HCT116 (cell line): ENCODE data around the gene STBD1. TPM values are rescaled to one million over a fixed set of nuclear protein-coding genes. Genes with fewer than 3 reads are reported as not detected.

Source experiments
- ATAC-seq: fragments of 200-7000 bp; cut with Tn5 transposase; 2 replicates; pipeline ENCODE4 v1.9.1; 2020; ENCODE audit warnings: mild to moderate bottlenecking, moderate library complexity
- BruUV-seq: library from RNA; stranded (reverse); fragments of 400-500 nt; replicated peaks from 2 replicates; lab custom pipeline; 2021; lab: Mats Ljungman, UMichigan
- CTCF ChIA-PET: fragments of 300-600 bp; sonication (Branson Sonifier 250); formaldehyde crosslinking; loops from one replicate; lab custom pipeline; 2021; ENCODE audit warnings: antibody characterized with exemption; lab: Charles Lee
- POLR2A ChIA-PET: fragments of 300-600, 350-600 bp; sonication (Branson Sonifier 250); formaldehyde crosslinking; loops from one replicate; lab custom pipeline; 2021; ENCODE audit warnings: antibody characterized with exemption; lab: Charles Lee
- RAD21 ChIA-PET, 2 experiments: fragments of 300-600 bp; sonication (Branson Sonifier 250); formaldehyde crosslinking; loops; one replicate each; lab custom pipeline; 2023; ENCODE audit warnings: low total read pairs in 2 of 2; ENCODE audit not compliant: uncharacterized antibody in 2 of 2, unreplicated experiment in 2 of 2, low non-redundant PET in 1 of 2; lab: Charles Lee
- DNase-seq: peaks from one replicate; pipeline ENCODE4 v3.0.0-alpha.2; 2010; ENCODE audit warnings: low read depth, low spot score
- H2AFZ ChIP-seq: fragments of 200-600 bp; shearing (Covaris generic), sonication (generic); 2 replicates; pipeline ENCODE4 v1.6.1; 2017; ENCODE audit warnings: low read depth, mixed run types, mixed read lengths, antibody characterized with exemption, low read length; ENCODE audit not compliant: poor library complexity, severe bottlenecking
- H3K27ac ChIP-seq: 2 replicates; pipeline ENCODE4 v1.5.1; 2012; ENCODE audit warnings: low read depth, low read length
- H3K27me3 ChIP-seq: fragments of 200-600 bp; sonication (generic); 2 replicates; pipeline ENCODE4 v1.6.1; 2016; ENCODE audit warnings: mixed run types, low read length, mixed read lengths; ENCODE audit not compliant: insufficient read depth
- H3K36me3 ChIP-seq, 2 experiments: fragments of 200-500 bp in 1 of 2; fragments of 200-600 bp in 1 of 2; sonication (Bioruptor generic) in 1 of 2; sonication (generic) in 1 of 2; 2 replicates each; pipeline versions ENCODE4 v1.5.1 to v1.6.1; 2014 to 2016; ENCODE audit warnings: low read length in 2 of 2, inconsistent platforms in 1 of 2, mixed read lengths in 1 of 2, mixed run types in 1 of 2; ENCODE audit not compliant: insufficient read depth in 2 of 2, control insufficient read depth in 1 of 2
- H3K4me1 ChIP-seq, 2 experiments: fragments of 200-600 bp in 1 of 2; sonication (generic) in 1 of 2; 2 replicates each; pipeline versions ENCODE4 v1.5.1 to v1.6.1; 2012 to 2017; ENCODE audit warnings: low read length in 2 of 2, inconsistent platforms in 1 of 2, mild to moderate bottlenecking in 1 of 2, mixed read lengths in 1 of 2, mixed run types in 1 of 2, moderate library complexity in 1 of 2; ENCODE audit not compliant: insufficient read depth in 2 of 2, control insufficient read depth in 1 of 2
- H3K4me2 ChIP-seq: fragments of 200-600 bp; sonication (generic); 2 replicates; pipeline ENCODE4 v1.6.1; 2017; ENCODE audit warnings: mixed run types, low read length, mixed read lengths
- H3K4me3 ChIP-seq, 2 experiments: fragments of 200-600 bp in 1 of 2; sonication (generic) in 1 of 2; replicated peaks in 1 of 2; 2 replicates each; pipeline ENCODE4 v1.5.1; 2011 to 2016; ENCODE audit warnings: low read length in 2 of 2, control low read depth in 1 of 2, low read depth in 1 of 2, mild to moderate bottlenecking in 1 of 2, mixed read lengths in 1 of 2, mixed run types in 1 of 2
- H3K79me2 ChIP-seq: fragments of 200-600 bp; sonication (generic); 2 replicates; pipeline ENCODE4 v1.6.1; 2017; ENCODE audit warnings: mild to moderate bottlenecking, mixed run types, low read length, moderate library complexity, mixed read lengths; ENCODE audit not compliant: insufficient read depth
- H3K9ac ChIP-seq: fragments of 200-600 bp; sonication (generic); 2 replicates; pipeline ENCODE4 v1.6.1; 2016; ENCODE audit warnings: low read length, mixed read lengths
- H3K9me2 ChIP-seq: fragments of 200-600 bp; sonication (generic), shearing (Covaris generic); 2 replicates; pipeline ENCODE4 v1.6.1; 2017; ENCODE audit warnings: mixed run types, mild to moderate bottlenecking, moderate library complexity; ENCODE audit not compliant: insufficient read depth
- H3K9me3 ChIP-seq, 2 experiments: fragments of 200-500 bp in 1 of 2; fragments of 200-600 bp in 1 of 2; sonication (Bioruptor generic) in 1 of 2; sonication (generic) in 1 of 2; 2 replicates each; pipeline ENCODE4 v1.6.1; 2014 to 2017; ENCODE audit warnings: low read length in 2 of 2, mixed read lengths in 2 of 2, inconsistent platforms in 1 of 2, low read depth in 1 of 2, mild to moderate bottlenecking in 1 of 2, mixed run types in 1 of 2, moderate library complexity in 1 of 2; ENCODE audit not compliant: control insufficient read depth in 1 of 2, insufficient read depth in 1 of 2
- H4K20me1 ChIP-seq: fragments of 200-600 bp; sonication (generic), shearing (Covaris generic); 2 replicates; pipeline ENCODE4 v1.6.1; 2017; ENCODE audit warnings: mixed run types, mild to moderate bottlenecking, moderate library complexity; ENCODE audit not compliant: insufficient read depth
- CBX3 ChIP-seq: IDR thresholded peaks from 2 replicates; pipeline ENCODE4 v1.6.1; 2012; ENCODE audit warnings: low read depth
- EGR1 ChIP-seq: IDR thresholded peaks from 2 replicates; pipeline ENCODE4 v1.6.1; 2012; ENCODE audit warnings: low read depth
- ELF1 ChIP-seq: IDR thresholded peaks from 2 replicates; pipeline ENCODE4 v1.6.1; 2012; ENCODE audit warnings: low read depth, borderline replicate concordance
- EZH2 ChIP-seq: fragments of 200-600 bp; sonication (generic); IDR thresholded peaks from 2 replicates; pipeline ENCODE4 v1.6.1; 2017; ENCODE audit warnings: antibody characterized with exemption, mixed run types
- EZH2phosphoT487 ChIP-seq: fragments of 200-600 bp; IDR thresholded peaks from 2 replicates; pipeline ENCODE4 v1.6.1; 2018; ENCODE audit warnings: antibody characterized with exemption, borderline replicate concordance
- FOSL1 ChIP-seq: IDR thresholded peaks from 2 replicates; pipeline ENCODE4 v1.6.1; 2012; ENCODE audit warnings: low read depth
- POLR2AphosphoS5 ChIP-seq: IDR thresholded peaks from 2 replicates; pipeline ENCODE4 v1.6.1; 2011; ENCODE audit warnings: mild to moderate bottlenecking, low read depth, low read length, moderate library complexity
- REST ChIP-seq: IDR thresholded peaks from 2 replicates; pipeline ENCODE4 v1.6.1; 2012; ENCODE audit warnings: low read depth
- SP1 ChIP-seq: IDR thresholded peaks from 2 replicates; pipeline ENCODE4 v1.6.1; 2012; ENCODE audit warnings: low read depth
- SRF ChIP-seq: IDR thresholded peaks from 2 replicates; pipeline ENCODE4 v1.6.1; 2012; ENCODE audit warnings: low read depth
- TCF7L2 ChIP-seq: IDR thresholded peaks from 2 replicates; pipeline ENCODE4 v1.7.0; 2011; ENCODE audit warnings: borderline replicate concordance, inconsistent platforms; ENCODE audit not compliant: insufficient read depth, insufficient read length; ENCODE audit errors: extremely low read depth
- YY1 ChIP-seq: IDR thresholded peaks from 2 replicates; pipeline ENCODE4 v1.6.1; 2011; ENCODE audit warnings: low read length, low read depth, moderate library complexity, mild to moderate bottlenecking; ENCODE audit not compliant: insufficient replicate concordance; ENCODE audit errors: extremely low read depth
- ZFX ChIP-seq: fragments of 450-650 bp; IDR thresholded peaks from 2 replicates; pipeline ENCODE4 v1.6.1; 2017
- intact Hi-C: fragments of 100-400 bp; cut with micrococcal nuclease; formaldehyde crosslinking; loops from 2 replicates; pipeline ENCODE4 v1.10.0; 2022
- total RNA-seq: library from RNA; stranded (reverse); gene quantifications from one replicate; pipeline ENCODE4 v1.2.1, GENCODE V29; 2021; ENCODE audit not compliant: unreplicated experiment
- TF ChIP-seq, protein P1 (sequence below): IDR thresholded peaks from 2 replicates; pipeline ENCODE4 v1.6.1; 2011; ENCODE audit warnings: mild to moderate bottlenecking, low read length, moderate library complexity; ENCODE audit not compliant: insufficient replicate concordance; ENCODE audit errors: extremely low read depth
- TF ChIP-seq, protein P2 (sequence below): IDR thresholded peaks from 2 replicates; pipeline ENCODE4 v1.6.1; 2012
- TF ChIP-seq, protein P3 (sequence below): IDR thresholded peaks from 2 replicates; pipeline ENCODE4 v1.6.1; 2012

The STBD1 gene
- total RNA-seq, 1 experiment from 2014 or later: 5.6 TPM

DNA sequence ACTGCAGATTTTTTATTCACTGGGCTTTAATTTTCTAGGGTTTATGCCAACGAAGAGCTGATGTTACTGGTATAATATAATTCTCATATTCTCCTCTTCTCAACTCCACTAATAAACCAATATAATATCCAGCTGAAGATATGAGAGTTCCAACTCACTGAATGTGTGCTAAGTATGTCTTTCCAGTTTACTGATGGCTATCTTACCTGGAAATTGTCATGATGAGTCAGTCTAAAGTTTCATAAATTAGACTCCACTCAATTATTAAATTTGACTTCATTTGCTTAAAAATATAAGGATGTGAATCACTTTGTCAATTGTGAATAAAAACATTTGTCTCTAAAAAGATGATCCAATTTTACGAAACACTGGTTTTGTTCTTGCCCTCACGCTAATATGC is 28.4 kb downstream of the STBD1 start:
- intact Hi-C loops: no loop called here
- Histone ChIP-seq H3K27ac (no peak overlapping the region), H3K79me2 (no peaks in the 10 kb centered on the region), H3K4me2 (no peak overlapping the region), H3K36me3 (no peaks in the 10 kb centered on the region), H4K20me1 (no peaks in the 10 kb centered on the region), H3K27me3 (no peaks in the 10 kb centered on the region), H3K4me1 (no peaks in the 10 kb centered on the region), H3K9me2 (0 out of 2 replicates have a peak, but pooled peaks cover 4% of the 10 kb centered on the region), H3K4me3 (no peak overlapping the region), H2AFZ (no peak overlapping the region), H3K9ac (no peak overlapping the region), H3K9me3 (no peaks in the 10 kb centered on the region)
- no peak for ATAC-seq
- TF ChIP-seq FOSL1: no peak
- TF ChIP-seq TCF7L2: no peak
- TF ChIP-seq, protein P1, sequence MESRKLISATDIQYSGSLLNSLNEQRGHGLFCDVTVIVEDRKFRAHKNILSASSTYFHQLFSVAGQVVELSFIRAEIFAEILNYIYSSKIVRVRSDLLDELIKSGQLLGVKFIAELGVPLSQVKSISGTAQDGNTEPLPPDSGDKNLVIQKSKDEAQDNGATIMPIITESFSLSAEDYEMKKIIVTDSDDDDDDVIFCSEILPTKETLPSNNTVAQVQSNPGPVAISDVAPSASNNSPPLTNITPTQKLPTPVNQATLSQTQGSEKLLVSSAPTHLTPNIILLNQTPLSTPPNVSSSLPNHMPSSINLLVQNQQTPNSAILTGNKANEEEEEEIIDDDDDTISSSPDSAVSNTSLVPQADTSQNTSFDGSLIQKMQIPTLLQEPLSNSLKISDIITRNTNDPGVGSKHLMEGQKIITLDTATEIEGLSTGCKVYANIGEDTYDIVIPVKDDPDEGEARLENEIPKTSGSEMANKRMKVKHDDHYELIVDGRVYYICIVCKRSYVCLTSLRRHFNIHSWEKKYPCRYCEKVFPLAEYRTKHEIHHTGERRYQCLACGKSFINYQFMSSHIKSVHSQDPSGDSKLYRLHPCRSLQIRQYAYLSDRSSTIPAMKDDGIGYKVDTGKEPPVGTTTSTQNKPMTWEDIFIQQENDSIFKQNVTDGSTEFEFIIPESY: no peak
- CTCF ChIA-PET: no interaction called here
- BruUV-seq: no TSS peak
- POLR2A ChIA-PET: no interaction called here
- RAD21 ChIA-PET: no interaction called here
- no peak for DNase-seq

GRCh38 chr4:76339364-76339763 is 32.8 kb downstream of the STBD1 start:
- BruUV-seq: no TSS peak
- no peaks in the 10 kb centered on the region for H3K36me3 ChIP-seq
- no peak overlapping the region for H3K4me3 ChIP-seq
- intact Hi-C loops: no loop called here
- no peak overlapping the region for H3K4me2 ChIP-seq
- no peaks in the 10 kb centered on the region for H4K20me1 ChIP-seq
- CTCF ChIA-PET: interaction anchor here (1.6 kb wide), 1 partner anchor 38 kb away, joined by 3 read pairs; no protein-coding TSS in a partner anchor
- H3K27me3 ChIP-seq: no peaks in the 10 kb centered on the region
- no peaks in the 10 kb centered on the region for H3K4me1 ChIP-seq
- H3K79me2 ChIP-seq: no peaks in the 10 kb centered on the region
- RAD21 ChIA-PET: no interaction called here
- no peak for DNase-seq
- no peak for ATAC-seq
- H2AFZ ChIP-seq: no peak overlapping the region
- H3K27ac ChIP-seq: no peak overlapping the region
- H3K9ac ChIP-seq: no peak overlapping the region
- POLR2A ChIA-PET: no interaction called here
- no peaks in the 10 kb centered on the region for H3K9me3 ChIP-seq
- no peaks in the 10 kb centered on the region for H3K9me2 ChIP-seq
- no peak for TF ChIP-seq EZH2phosphoT487
- TF ChIP-seq YY1: no peak
- no peak for TF ChIP-seq CBX3
- TF ChIP-seq, protein P2, sequence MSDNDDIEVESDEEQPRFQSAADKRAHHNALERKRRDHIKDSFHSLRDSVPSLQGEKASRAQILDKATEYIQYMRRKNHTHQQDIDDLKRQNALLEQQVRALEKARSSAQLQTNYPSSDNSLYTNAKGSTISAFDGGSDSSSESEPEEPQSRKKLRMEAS: no peak
- TF ChIP-seq, protein P3, sequence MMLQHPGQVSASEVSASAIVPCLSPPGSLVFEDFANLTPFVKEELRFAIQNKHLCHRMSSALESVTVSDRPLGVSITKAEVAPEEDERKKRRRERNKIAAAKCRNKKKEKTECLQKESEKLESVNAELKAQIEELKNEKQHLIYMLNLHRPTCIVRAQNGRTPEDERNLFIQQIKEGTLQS: no peak
- TF ChIP-seq SP1: no peak
- TF ChIP-seq TCF7L2: no peak
- TF ChIP-seq POLR2AphosphoS5: no peak
- no peak for TF ChIP-seq SRF
- TF ChIP-seq EZH2: no peak
- TF ChIP-seq EGR1: no peak
- no peak for TF ChIP-seq REST
- no peak for TF ChIP-seq ELF1
- no peak for TF ChIP-seq ZFX
